Fibroblast of lung (primary cell): ENCODE measurements around the gene ANKRD44.

Source experiments
- EZH2 ChIP-seq: IDR thresholded peaks from 2 replicates; pipeline ENCODE4 v1.5.1; 2012; ENCODE audit warnings: low read length, control low read depth, mild to moderate bottlenecking; ENCODE audit errors: missing control alignments
- TF ChIP-seq, protein P1 (sequence below), 2 donors: IDR thresholded peaks in 1 of 2; conservative IDR thresholded peaks in 1 of 2; 1 replicate in 1 of 2; 2 replicates in 1 of 2; pipeline ENCODE4 v1.5.1; 2011 to 2012; ENCODE audit warnings: low read length in 2 of 2, control low read depth in 1 of 2, inconsistent platforms in 1 of 2, low read depth in 1 of 2, mild to moderate bottlenecking in 1 of 2

- TF ChIP-seq, protein P1, sequence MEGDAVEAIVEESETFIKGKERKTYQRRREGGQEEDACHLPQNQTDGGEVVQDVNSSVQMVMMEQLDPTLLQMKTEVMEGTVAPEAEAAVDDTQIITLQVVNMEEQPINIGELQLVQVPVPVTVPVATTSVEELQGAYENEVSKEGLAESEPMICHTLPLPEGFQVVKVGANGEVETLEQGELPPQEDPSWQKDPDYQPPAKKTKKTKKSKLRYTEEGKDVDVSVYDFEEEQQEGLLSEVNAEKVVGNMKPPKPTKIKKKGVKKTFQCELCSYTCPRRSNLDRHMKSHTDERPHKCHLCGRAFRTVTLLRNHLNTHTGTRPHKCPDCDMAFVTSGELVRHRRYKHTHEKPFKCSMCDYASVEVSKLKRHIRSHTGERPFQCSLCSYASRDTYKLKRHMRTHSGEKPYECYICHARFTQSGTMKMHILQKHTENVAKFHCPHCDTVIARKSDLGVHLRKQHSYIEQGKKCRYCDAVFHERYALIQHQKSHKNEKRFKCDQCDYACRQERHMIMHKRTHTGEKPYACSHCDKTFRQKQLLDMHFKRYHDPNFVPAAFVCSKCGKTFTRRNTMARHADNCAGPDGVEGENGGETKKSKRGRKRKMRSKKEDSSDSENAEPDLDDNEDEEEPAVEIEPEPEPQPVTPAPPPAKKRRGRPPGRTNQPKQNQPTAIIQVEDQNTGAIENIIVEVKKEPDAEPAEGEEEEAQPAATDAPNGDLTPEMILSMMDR (conservative IDR thresholded peaks at IDR 0.05 in 1 of 2, IDR thresholded peaks at IDR 0.05 in 1 of 2; ENCODE audit: low read depth in 1 of 2, low read length in 2 of 2): no peak
- no peak for TF ChIP-seq EZH2
Measured at GRCh38 chr2:197174539-197175094, 136.0 kb downstream of the ANKRD44 start.
